Fibroblast of lung (primary cell): Measurements from ENCODE around the gene JARID2.

Experiments
- CTCF ChIP-seq, 2 donors: IDR thresholded peaks in 1 of 2; conservative IDR thresholded peaks in 1 of 2; 1 replicate in 1 of 2; 2 replicates in 1 of 2; pipeline ENCODE4 v1.5.1; 2011 to 2012; ENCODE audit warnings: low read length in 2 of 2, control low read depth in 1 of 2, inconsistent platforms in 1 of 2, low read depth in 1 of 2, mild to moderate bottlenecking in 1 of 2
- EZH2 ChIP-seq: IDR thresholded peaks from 2 replicates; pipeline ENCODE4 v1.5.1; 2012; ENCODE audit warnings: low read length, control low read depth, mild to moderate bottlenecking; ENCODE audit errors: missing control alignments

GRCh38 chr6:15544321-15544900 lies 298.5 kb downstream of the JARID2 start:
- TF ChIP-seq CTCF (conservative IDR thresholded peaks at IDR 0.05 in 1 of 2, IDR thresholded peaks at IDR 0.05 in 1 of 2; ENCODE audit: low read depth in 1 of 2, low read length in 2 of 2) (no peak), EZH2 (no peak)
